Body of pancreas (tissue), 4 donors: Measurements from ENCODE around the gene EXOSC2. TPM values are rescaled to one million over a fixed set of nuclear protein-coding genes. Genes with fewer than 3 reads are reported as not detected.
A peak's percentile ranks its signal among the peaks of the same experiment; 100 is the strongest.

Experiments
- ATAC-seq: fragments of 150-250 bp; one replicate; pipeline ENCODE4 v1.9.1; 2016
- DNase-seq, 4 donors: peaks; one replicate each; pipeline ENCODE4 v3.0.0-alpha.2; 2019
- H3K27ac ChIP-seq, 4 donors: fragments of 200-600 bp; sonication (generic); 1 replicate in 3 of 4; 2 replicates in 1 of 4; pipeline versions ENCODE4 v1.5.1 to v1.6.1; 2016 to 2019; ENCODE audit warnings: mild to moderate bottlenecking in 1 of 4, mixed read lengths in 1 of 4, moderate library complexity in 1 of 4
- H3K27me3 ChIP-seq, 2 donors: fragments of 200-600 bp; sonication (generic); one replicate each; pipeline ENCODE4 v1.6.0; 2016; ENCODE audit warnings: mild to moderate bottlenecking in 1 of 2
- H3K36me3 ChIP-seq, 2 donors: fragments of 200-600 bp; sonication (generic); replicated peaks in 1 of 2; 2 replicates each; pipeline ENCODE4 v1.5.1; 2016; ENCODE audit warnings: low read depth in 2 of 2; ENCODE audit not compliant: insufficient read depth in 1 of 2
- H3K4me1 ChIP-seq: fragments of 200-600 bp; sonication (generic); one replicate; pipeline ENCODE4 v1.6.0; 2016
- H3K4me3 ChIP-seq, 2 donors: fragments of 200-600 bp; sonication (generic); 1 replicate in 1 of 2; 2 replicates in 1 of 2; pipeline ENCODE4 v1.5.1; 2016 to 2019
- H3K9me3 ChIP-seq, 3 donors: fragments of 200-600 bp; sonication (generic); 1 replicate in 2 of 3; 2 replicates in 1 of 3; pipeline ENCODE4 v1.5.1; 2016
- POLR2A ChIP-seq, 3 donors: fragments of 450-650 bp; IDR thresholded peaks; one replicate each; pipeline ENCODE4 v1.6.1; 2016; ENCODE audit warnings: antibody characterized with exemption in 3 of 3, mild to moderate bottlenecking in 2 of 3
- WGBS, 2 donors: methylation state at CpG; one replicate each; pipeline ENCODE4 v1.1.5; 2017; 5-methylcytosine and 5-hydroxymethylcytosine counted together
- intact Hi-C: fragments of 100-400 bp; cut with DNase I; formaldehyde crosslinking; loops from one replicate; pipeline ENCODE4 v1.15.1; 2023
- total RNA-seq, 2 donors: library from RNA; depleted of rRNA; stranded (reverse); fragments of >200 nt; gene quantifications; one replicate each; pipeline ENCODE4 v1.1.0, GENCODE V29; 2016
- TF ChIP-seq, protein P1 (sequence below), 7 experiments: fragments of 450-650 bp in 4 of 7; fragments of 200-600 bp in 3 of 7; sonication (generic) in 3 of 7; IDR thresholded peaks; one replicate each; pipeline ENCODE4 v1.5.1; 2016 to 2019; ENCODE audit warnings: antibody characterized with exemption in 7 of 7

Gene EXOSC2
- total RNA-seq, 2 donors from 2014 or later: 12.2 to 17.1 TPM

DNA sequence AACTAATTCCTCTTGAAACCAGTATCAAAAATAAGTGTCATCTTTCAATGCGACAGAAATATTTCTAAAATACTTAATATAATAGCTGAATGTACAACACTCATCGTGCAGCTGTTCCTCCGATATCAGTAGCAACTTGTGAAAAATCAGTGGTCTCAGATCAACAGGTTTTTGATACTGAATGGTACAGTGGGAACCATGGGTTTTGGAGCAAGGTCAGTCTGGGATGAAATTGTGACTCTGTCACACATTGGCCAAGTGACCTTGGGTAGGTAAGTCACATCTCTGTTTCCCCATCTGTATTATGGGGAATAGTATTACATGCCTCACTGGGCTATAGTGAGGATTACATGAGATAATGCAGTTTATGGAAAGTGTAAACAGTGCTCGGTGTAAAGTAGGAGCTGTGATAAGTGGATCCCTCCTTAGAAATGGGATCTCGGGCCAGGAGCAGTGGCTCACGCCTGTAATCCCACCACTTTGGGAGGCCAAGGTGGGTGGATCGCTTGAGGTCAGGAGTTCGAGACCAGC lies 17.3 kb downstream of the EXOSC2 start:
- Histone ChIP-seq H3K27ac (no peak overlapping the region), H3K9me3 (no peaks in the 10 kb centered on the region), H3K4me3 (no peak overlapping the region), H3K36me3 (no peaks in the 10 kb centered on the region), H3K27me3 (no peaks in the 10 kb centered on the region), H3K4me1 (peaks cover 23% of the 10 kb centered on the region)
- TF ChIP-seq, protein P1, sequence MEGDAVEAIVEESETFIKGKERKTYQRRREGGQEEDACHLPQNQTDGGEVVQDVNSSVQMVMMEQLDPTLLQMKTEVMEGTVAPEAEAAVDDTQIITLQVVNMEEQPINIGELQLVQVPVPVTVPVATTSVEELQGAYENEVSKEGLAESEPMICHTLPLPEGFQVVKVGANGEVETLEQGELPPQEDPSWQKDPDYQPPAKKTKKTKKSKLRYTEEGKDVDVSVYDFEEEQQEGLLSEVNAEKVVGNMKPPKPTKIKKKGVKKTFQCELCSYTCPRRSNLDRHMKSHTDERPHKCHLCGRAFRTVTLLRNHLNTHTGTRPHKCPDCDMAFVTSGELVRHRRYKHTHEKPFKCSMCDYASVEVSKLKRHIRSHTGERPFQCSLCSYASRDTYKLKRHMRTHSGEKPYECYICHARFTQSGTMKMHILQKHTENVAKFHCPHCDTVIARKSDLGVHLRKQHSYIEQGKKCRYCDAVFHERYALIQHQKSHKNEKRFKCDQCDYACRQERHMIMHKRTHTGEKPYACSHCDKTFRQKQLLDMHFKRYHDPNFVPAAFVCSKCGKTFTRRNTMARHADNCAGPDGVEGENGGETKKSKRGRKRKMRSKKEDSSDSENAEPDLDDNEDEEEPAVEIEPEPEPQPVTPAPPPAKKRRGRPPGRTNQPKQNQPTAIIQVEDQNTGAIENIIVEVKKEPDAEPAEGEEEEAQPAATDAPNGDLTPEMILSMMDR (IDR thresholded peaks at IDR 0.05): no peak
- no peak for TF ChIP-seq POLR2A (IDR thresholded peaks at IDR 0.05)
- ATAC-seq (no peak), DNase-seq (no peak)
- intact Hi-C loops: no loop called here
- 81 to 85% methylated on average over 8 of the region's 8 CpGs for WGBS, 2 donors

DNA sequence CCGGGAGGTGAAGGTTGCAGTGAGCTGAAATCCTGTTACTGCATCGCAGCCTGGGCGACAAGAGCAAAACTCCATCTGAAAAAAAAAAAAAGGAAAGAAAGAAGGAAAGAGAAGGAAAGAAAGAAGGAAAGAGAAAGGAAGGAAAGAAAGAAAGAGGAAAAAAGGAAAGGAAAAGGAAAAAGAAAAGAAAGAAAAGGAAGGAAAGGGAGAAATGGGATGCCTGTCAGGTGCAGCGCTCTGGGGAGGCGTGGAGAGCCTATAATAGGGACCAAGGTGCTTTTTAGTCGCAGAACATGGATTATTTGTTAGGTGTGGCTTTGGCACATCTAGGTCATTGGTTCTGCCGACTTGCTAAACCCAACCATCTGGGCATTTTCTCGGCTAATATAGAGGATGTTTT lies 17.9 kb downstream of the EXOSC2 start:
- 68 to 73% methylated on average over 8 of the region's 8 CpGs for WGBS, 2 donors
- Histone ChIP-seq H3K9me3 (no peaks in the 10 kb centered on the region), H3K36me3 (no peaks in the 10 kb centered on the region), H3K27ac (no peak overlapping the region), H3K27me3 (no peaks in the 10 kb centered on the region), H3K4me3 (no peak overlapping the region), H3K4me1 (peaks cover 29% of the 10 kb centered on the region)
- TF ChIP-seq POLR2A (IDR thresholded peaks at IDR 0.05): no peak
- TF ChIP-seq, protein P1 (IDR thresholded peaks at IDR 0.05): no peak
- ATAC-seq (no peak), DNase-seq (no peak)
- intact Hi-C loops: no loop called here

DNA sequence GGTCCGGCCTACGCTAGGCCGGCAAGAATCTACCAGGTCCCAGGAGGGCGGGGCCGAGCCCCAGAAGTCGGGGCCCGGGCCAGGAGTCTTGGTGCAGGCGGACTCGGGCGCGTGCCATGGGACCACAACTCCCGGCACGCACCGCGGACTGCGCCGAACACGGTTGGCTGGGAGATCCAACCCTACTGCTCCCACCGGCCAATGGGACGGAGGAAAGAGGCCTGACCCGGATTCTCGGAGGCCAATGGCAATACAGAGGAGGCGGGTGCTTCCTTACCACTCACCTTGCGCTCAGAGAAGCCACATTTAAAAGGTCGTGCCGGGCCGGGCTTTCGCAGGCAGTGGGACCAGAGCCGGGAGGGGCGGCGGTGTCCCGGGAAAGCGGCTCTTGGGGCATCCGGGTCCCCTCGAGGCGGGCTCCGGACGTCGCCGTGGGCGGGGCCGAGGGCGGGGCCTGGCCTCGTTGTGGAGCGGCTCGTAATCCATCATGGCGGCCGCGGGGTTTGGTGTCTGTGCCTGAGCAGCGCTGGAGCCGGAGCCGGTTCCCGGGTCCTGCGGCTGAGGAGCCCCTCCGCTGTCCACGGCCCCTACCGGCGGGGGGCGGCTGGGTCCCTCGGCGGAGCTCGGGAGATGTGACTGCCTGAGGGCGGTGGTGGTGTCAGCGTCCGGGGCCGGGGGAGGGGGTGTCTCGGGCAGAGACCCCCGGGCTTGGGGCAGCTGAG lies 19.1 kb downstream of the EXOSC2 start:
- intact Hi-C loops: no loop called here
- WGBS, 2 donors: 0 to 1% methylated on average over 18 to 59 of the region's 68 CpGs
- ATAC-seq: peak; percentile 97
- TF ChIP-seq, protein P1 (IDR thresholded peaks at IDR 0.05): no peak
- peak; percentile 54 to 73 (median 71) for TF ChIP-seq POLR2A (IDR thresholded peaks at IDR 0.05)
- Histone ChIP-seq H3K9me3 (no peaks in the 10 kb centered on the region), H3K4me3 (peak overlapping the region; percentile 70 to 84), H3K27me3 (no peaks in the 10 kb centered on the region), H3K27ac (peak overlapping the region; percentile 92 to 99 (median 96)), H3K4me1 (peaks cover 32% of the 10 kb centered on the region), H3K36me3 (no peaks in the 10 kb centered on the region)
- peak; percentile 98 to 100 (median 98) for DNase-seq

DNA sequence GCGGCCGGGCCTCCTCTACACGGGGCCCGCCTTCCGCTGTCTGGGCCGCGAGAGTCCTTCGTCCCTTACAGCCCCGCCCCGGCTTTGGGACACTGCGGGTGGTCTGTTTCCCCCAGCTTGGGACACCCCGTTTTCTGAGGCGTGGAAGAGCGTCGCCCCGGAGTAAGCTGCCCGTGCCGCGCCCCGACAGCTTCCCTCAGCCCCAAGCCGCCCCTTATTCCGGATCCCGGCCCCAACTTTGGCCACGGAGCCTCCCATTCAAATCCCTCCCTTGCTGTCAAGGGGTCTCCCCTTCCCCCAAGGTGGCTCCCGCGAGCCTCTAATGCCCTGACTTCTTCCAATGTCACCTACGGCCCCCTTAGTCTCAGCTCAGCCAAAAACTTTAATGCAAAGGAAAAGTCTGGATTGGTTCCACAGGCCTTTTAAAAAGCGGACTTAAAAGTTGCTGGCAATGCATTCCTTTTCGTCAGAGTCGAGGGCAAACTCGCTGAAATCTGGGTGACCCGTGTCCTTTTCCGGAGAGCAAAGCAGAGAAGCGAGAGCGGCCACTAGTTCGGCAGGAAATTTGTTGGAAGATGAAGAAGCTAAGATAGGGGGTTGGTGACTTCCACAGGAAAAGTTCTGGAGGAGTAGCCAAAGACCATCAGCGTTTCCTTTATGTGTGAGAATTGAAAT lies 19.8 kb downstream of the EXOSC2 start:
- ATAC-seq (no peak), DNase-seq (peak in 3 of 4 donors; percentile 32 to 49 (median 34))
- Histone ChIP-seq H3K27ac (peak overlapping the region; percentile 92 to 99 (median 96)), H3K4me1 (peaks cover 32% of the 10 kb centered on the region), H3K36me3 (no peaks in the 10 kb centered on the region), H3K27me3 (no peaks in the 10 kb centered on the region), H3K4me3 (peak overlapping the region; percentile 70 to 84), H3K9me3 (no peaks in the 10 kb centered on the region)
- TF ChIP-seq, protein P1 (IDR thresholded peaks at IDR 0.05): no peak
- no peak for TF ChIP-seq POLR2A (IDR thresholded peaks at IDR 0.05)
- intact Hi-C loops: no loop called here
- WGBS, 2 donors: 0 to 1% methylated on average over 29 to 33 of the region's 37 CpGs
